Measurements from ENCODE around the gene USP25. TPM values are rescaled to one million over a fixed set of nuclear protein-coding genes. Genes with fewer than 3 reads are reported as not detected.

The USP25 gene
- total and polyA plus RNA-seq, 2 of the 8 experiments (the other 6 are each of a cell fraction or from before 2014, with no cell fraction given): 11.2 to 48.1 TPM

- TF ChIP-seq, protein P1, sequence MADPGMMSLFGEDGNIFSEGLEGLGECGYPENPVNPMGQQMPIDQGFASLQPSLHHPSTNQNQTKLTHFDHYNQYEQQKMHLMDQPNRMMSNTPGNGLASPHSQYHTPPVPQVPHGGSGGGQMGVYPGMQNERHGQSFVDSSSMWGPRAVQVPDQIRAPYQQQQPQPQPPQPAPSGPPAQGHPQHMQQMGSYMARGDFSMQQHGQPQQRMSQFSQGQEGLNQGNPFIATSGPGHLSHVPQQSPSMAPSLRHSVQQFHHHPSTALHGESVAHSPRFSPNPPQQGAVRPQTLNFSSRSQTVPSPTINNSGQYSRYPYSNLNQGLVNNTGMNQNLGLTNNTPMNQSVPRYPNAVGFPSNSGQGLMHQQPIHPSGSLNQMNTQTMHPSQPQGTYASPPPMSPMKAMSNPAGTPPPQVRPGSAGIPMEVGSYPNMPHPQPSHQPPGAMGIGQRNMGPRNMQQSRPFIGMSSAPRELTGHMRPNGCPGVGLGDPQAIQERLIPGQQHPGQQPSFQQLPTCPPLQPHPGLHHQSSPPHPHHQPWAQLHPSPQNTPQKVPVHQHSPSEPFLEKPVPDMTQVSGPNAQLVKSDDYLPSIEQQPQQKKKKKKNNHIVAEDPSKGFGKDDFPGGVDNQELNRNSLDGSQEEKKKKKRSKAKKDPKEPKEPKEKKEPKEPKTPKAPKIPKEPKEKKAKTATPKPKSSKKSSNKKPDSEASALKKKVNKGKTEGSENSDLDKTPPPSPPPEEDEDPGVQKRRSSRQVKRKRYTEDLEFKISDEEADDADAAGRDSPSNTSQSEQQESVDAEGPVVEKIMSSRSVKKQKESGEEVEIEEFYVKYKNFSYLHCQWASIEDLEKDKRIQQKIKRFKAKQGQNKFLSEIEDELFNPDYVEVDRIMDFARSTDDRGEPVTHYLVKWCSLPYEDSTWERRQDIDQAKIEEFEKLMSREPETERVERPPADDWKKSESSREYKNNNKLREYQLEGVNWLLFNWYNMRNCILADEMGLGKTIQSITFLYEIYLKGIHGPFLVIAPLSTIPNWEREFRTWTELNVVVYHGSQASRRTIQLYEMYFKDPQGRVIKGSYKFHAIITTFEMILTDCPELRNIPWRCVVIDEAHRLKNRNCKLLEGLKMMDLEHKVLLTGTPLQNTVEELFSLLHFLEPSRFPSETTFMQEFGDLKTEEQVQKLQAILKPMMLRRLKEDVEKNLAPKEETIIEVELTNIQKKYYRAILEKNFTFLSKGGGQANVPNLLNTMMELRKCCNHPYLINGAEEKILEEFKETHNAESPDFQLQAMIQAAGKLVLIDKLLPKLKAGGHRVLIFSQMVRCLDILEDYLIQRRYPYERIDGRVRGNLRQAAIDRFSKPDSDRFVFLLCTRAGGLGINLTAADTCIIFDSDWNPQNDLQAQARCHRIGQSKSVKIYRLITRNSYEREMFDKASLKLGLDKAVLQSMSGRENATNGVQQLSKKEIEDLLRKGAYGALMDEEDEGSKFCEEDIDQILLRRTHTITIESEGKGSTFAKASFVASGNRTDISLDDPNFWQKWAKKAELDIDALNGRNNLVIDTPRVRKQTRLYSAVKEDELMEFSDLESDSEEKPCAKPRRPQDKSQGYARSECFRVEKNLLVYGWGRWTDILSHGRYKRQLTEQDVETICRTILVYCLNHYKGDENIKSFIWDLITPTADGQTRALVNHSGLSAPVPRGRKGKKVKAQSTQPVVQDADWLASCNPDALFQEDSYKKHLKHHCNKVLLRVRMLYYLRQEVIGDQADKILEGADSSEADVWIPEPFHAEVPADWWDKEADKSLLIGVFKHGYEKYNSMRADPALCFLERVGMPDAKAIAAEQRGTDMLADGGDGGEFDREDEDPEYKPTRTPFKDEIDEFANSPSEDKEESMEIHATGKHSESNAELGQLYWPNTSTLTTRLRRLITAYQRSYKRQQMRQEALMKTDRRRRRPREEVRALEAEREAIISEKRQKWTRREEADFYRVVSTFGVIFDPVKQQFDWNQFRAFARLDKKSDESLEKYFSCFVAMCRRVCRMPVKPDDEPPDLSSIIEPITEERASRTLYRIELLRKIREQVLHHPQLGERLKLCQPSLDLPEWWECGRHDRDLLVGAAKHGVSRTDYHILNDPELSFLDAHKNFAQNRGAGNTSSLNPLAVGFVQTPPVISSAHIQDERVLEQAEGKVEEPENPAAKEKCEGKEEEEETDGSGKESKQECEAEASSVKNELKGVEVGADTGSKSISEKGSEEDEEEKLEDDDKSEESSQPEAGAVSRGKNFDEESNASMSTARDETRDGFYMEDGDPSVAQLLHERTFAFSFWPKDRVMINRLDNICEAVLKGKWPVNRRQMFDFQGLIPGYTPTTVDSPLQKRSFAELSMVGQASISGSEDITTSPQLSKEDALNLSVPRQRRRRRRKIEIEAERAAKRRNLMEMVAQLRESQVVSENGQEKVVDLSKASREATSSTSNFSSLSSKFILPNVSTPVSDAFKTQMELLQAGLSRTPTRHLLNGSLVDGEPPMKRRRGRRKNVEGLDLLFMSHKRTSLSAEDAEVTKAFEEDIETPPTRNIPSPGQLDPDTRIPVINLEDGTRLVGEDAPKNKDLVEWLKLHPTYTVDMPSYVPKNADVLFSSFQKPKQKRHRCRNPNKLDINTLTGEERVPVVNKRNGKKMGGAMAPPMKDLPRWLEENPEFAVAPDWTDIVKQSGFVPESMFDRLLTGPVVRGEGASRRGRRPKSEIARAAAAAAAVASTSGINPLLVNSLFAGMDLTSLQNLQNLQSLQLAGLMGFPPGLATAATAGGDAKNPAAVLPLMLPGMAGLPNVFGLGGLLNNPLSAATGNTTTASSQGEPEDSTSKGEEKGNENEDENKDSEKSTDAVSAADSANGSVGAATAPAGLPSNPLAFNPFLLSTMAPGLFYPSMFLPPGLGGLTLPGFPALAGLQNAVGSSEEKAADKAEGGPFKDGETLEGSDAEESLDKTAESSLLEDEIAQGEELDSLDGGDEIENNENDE (IDR thresholded peaks at IDR 0.05; ENCODE audit: insufficient replicate concordance, low read length): no peak
- TF ChIP-seq POLR2AphosphoS5 (IDR thresholded peaks at IDR 0.05; ENCODE audit: low read depth, low read length) (no peak), RFX5 (IDR thresholded peaks at IDR 0.05; ENCODE audit: borderline replicate concordance, low read depth, low read length) (no peak), CHD1 (IDR thresholded peaks at IDR 0.05; ENCODE audit: low read depth, low read length) (no peak), RXRA (IDR thresholded peaks at IDR 0.05; ENCODE audit: insufficient read depth, low read depth, low read length) (no peak)
Measured at GRCh38 chr21:15755125-15755524, 25.3 kb downstream of the USP25 start (continued).

Data from H1 (cell line).